ENCODE measurements around the gene CNKSR3. TPM values are rescaled to one million over a fixed set of nuclear protein-coding genes. Genes with fewer than 3 reads are reported as not detected.
"Not testable (repeated sequence)": the region's sequence is repeated elsewhere in the genome, so short reads cannot be mapped to it uniquely, and the experiment has no call there.

The CNKSR3 gene
- total RNA-seq (2014; rRNA removed; shearing (Covaris generic)) = 1.5 and 2.2 TPM in 2 replicates

- DNase-seq (ENCODE audit: low spot score) = peak; percentile 57
- in situ Hi-C loops (cut with HindIII; ENCODE audit: low sequenced_read_pairs) = no loop called here
These were observed at the start of gene CNKSR3 for GRCh38 chr6:154510144-154510905. Gene CNKSR3 (minus strand): TSS chr6:154510685. CDS start chr6:154510114, 571 bp downstream.

GRCh38 chr6:154558984-154559383 is 48.5 kb upstream of the CNKSR3 start:
- in situ Hi-C loops (cut with HindIII; ENCODE audit: low sequenced_read_pairs) = no loop called here
- no peak for DNase-seq (ENCODE audit: low spot score)

GRCh38 chr6:154558513-154558912 is 48.0 kb upstream of the CNKSR3 start:
- in situ Hi-C loops (cut with HindIII; ENCODE audit: low sequenced_read_pairs) = no loop called here
- DNase-seq (ENCODE audit: low spot score) = no peak

- DNase-seq (ENCODE audit: low spot score) = no peak
- in situ Hi-C loops (cut with HindIII; ENCODE audit: low sequenced_read_pairs) = no loop called here
These were observed 44.7 kb upstream of the CNKSR3 start for GRCh38 chr6:154555073-154555677.

GRCh38 chr6:154554491-154554890 is 44.0 kb upstream of the CNKSR3 start:
- in situ Hi-C loops (cut with HindIII; ENCODE audit: low sequenced_read_pairs) = no loop called here
- DNase-seq (ENCODE audit: low spot score) = no peak

GRCh38 chr6:154550779-154551178 is 40.3 kb upstream of the CNKSR3 start:
- no peak for DNase-seq (ENCODE audit: low spot score)
- in situ Hi-C loops (cut with HindIII; ENCODE audit: low sequenced_read_pairs) = no loop called here

GRCh38 chr6:154549179-154549578 is 38.7 kb upstream of the CNKSR3 start:
- in situ Hi-C loops (cut with HindIII; ENCODE audit: low sequenced_read_pairs) = no loop called here
- DNase-seq (ENCODE audit: low spot score) = no peak

GRCh38 chr6:154548130-154548830 is 37.8 kb upstream of the CNKSR3 start:
- peak; percentile 5 for DNase-seq (ENCODE audit: low spot score)
- in situ Hi-C loops (cut with HindIII; ENCODE audit: low sequenced_read_pairs) = no loop called here

GRCh38 chr6:154543628-154544027 is 33.1 kb upstream of the CNKSR3 start:
- in situ Hi-C loops (cut with HindIII; ENCODE audit: low sequenced_read_pairs) = no loop called here
- DNase-seq (ENCODE audit: low spot score) = no peak

- in situ Hi-C loops (cut with HindIII; ENCODE audit: low sequenced_read_pairs) = no loop called here
- DNase-seq (ENCODE audit: low spot score) = no peak
These were observed 32.3 kb upstream of the CNKSR3 start for GRCh38 chr6:154542747-154543146.

GRCh38 chr6:154541837-154542236 is 31.4 kb upstream of the CNKSR3 start:
- in situ Hi-C loops (cut with HindIII; ENCODE audit: low sequenced_read_pairs); DNase-seq (ENCODE audit: low spot score): not testable (repeated sequence)

- in situ Hi-C loops (cut with HindIII; ENCODE audit: low sequenced_read_pairs) = no loop called here
- no peak for DNase-seq (ENCODE audit: low spot score)
These were observed 29.2 kb upstream of the CNKSR3 start for GRCh38 chr6:154539593-154540269.

GRCh38 chr6:154538640-154539191 is 28.2 kb upstream of the CNKSR3 start:
- DNase-seq (ENCODE audit: low spot score) = no peak
- in situ Hi-C loops (cut with HindIII; ENCODE audit: low sequenced_read_pairs) = no loop called here

- DNase-seq (ENCODE audit: low spot score) = no peak
- in situ Hi-C loops (cut with HindIII; ENCODE audit: low sequenced_read_pairs) = no loop called here
These were observed 27.2 kb upstream of the CNKSR3 start for GRCh38 chr6:154537511-154538325.

- in situ Hi-C loops (cut with HindIII; ENCODE audit: low sequenced_read_pairs) = no loop called here
- DNase-seq (ENCODE audit: low spot score) = no peak
These were observed 26.5 kb upstream of the CNKSR3 start for GRCh38 chr6:154536999-154537398.

- DNase-seq (ENCODE audit: low spot score) = no peak
These were observed 25.8 kb upstream of the CNKSR3 start for GRCh38 chr6:154536255-154536654.

GRCh38 chr6:154535851-154536250 is 25.4 kb upstream of the CNKSR3 start:
- DNase-seq (ENCODE audit: low spot score) = no peak
- in situ Hi-C loops (cut with HindIII; ENCODE audit: low sequenced_read_pairs) = no loop called here

More at GRCh38 chr6:154536255-154536654, 25.8 kb upstream of the CNKSR3 start:
- in situ Hi-C loops (cut with HindIII; ENCODE audit: low sequenced_read_pairs) = no loop called here

GRCh38 chr6:154535147-154535546 is 24.7 kb upstream of the CNKSR3 start:
- no peak for DNase-seq (ENCODE audit: low spot score)
- in situ Hi-C loops (cut with HindIII; ENCODE audit: low sequenced_read_pairs) = no loop called here

- no peak for DNase-seq (ENCODE audit: low spot score)
- in situ Hi-C loops (cut with HindIII; ENCODE audit: low sequenced_read_pairs) = no loop called here
These were observed 24.0 kb upstream of the CNKSR3 start for GRCh38 chr6:154534531-154534930.

Measured in G401 (cell line).